ENCODE measurements around the gene TGFBR3.

The TGFBR3 gene

DNA sequence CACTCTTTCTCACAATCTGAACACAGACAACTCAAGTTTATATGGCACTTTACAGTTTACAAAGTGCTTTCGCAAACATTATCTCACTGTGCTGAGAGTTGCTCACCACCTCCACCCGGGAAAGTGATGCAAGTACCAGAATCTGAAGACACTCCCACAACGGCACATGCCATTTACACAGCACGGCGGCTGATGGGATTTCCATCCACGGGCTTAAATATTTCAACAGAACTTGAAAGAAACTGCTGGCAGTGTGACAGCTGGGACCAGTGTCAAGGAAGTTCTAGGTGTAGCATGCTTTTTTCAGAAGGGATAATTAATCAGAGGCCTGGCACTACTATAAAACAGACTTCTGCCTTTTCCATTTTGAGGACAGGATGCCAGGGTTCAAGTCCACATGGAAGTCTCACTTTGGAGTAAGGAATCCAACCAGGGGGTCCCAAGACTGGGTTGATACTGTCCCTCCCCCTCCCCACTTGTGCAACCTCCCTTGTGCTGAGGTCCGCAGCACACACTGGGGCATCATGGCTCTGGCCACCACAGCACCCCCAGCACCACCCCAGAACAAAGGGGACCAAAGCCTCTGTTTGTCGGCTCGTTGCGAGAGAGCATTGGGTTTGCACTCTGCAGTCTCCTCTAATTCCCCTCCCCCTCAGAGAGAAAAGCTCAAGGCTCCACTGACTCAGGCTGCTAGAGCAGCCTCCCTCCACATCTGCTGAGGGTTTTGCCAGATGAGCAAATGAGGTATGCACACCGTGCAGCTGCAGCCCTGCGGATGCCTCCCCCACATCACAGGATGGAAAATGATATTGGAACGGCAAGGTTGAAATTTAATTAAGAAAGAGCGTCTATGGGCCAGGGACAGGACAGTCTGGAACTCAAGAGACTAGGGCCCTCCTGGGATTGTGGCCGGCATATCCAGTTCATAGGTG lies 154.9 kb downstream of the TGFBR3 start:
- no peak for DNase-seq

DNA sequence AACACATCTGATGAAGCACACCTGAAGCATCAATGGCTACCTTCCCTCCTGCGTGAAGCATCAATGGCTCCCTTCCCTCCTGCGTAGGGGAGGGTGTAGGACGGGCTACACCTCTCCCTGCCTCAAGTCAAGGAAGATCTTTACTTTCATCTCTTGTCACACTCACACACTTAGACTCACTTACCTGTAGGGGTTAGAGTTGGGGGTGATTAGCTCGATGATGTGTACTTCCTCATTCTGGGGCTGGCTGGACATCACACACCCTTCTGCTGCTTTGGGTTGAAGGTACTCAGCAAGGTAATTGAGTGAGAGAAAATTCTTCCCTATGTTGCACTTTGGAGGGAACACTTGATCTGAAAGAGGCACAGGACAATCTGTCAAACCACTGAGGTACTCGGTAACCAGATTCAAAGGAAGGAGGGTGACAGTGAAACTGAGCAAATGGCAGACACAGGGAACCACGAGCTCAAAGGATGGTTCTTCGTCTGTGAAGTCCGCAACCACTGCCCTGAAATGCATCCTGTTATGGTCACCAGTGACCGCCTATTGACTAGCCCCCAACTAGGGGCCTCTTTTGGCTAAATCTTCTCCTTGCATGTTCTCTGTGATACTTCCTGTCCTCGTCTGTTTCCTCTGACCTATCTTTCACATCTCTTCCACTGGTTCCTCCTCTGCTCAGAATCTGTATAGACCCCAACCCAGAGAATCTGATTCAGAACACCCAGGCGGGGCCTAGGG lies 156.2 kb downstream of the TGFBR3 start:
- DNase-seq, result no peak

DNA sequence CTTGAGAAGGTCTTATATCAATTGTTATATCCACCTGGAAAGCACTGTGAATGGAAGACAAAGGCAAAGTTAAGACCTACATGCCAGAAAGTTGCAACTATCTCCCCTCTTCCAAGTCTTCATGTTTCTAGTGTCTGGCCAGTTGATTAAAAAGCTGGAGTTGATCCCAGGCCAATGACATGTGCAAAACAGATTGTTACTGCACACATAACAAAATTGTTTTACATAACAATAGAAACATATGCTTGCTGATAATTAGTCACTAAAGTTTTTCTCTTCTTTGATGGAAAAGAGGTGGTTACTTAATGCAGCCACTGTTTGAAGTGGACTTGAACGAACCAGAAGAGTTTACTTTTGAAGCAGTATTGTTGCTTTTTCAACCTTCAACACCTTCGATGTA lies 158.2 kb downstream of the TGFBR3 start:
- no peak for DNase-seq

DNA sequence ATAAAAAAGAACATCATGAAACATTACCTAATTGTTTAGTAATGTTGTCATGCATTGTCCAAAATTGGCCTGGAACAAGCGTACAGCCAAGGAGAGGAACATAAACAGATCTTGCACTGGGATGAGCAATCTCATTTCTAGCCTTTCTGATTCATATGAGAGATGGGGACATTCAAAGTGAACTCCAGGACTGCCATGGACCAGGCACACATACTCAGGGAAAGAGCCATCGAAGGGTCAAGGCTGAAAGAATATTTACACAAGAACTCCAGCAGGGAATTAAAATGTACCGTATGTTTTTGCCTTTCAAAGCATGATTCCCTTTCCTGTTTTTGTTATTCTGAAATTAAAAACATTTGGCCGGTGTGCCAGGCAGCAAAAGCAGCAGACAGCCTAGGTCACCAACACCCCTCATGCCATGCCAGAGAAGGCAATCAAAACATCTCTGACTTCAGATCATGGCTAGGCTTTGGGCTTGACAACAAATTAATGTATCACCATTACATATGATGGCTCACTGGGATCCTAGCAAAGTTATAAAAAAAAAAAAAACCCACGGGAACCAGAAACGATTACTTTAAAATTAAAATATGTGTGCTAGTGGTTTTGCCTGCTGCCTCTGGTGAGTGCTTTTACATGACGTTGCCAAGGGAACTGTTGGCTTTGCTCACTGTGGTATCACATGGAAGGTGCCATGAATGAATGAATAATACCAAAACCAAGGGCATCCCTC lies 159.8 kb downstream of the TGFBR3 start:
- no peak for DNase-seq

DNA sequence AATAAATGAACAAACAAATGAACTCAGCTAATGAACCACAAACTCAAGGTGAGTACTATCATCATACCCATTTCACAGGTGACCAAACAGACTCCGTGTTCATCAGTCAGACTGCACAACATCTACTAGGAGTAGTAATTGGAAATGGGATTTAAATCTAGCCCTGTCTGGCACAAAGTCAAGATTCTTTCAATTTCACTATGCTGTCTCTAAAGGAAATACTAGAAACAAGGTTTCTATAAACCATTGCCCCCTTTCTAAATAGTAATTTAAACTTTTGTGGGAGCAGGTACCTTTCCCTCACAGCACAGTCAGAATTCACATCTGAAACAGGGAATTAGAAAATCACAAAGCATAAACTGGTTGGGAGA lies 160.3 kb downstream of the TGFBR3 start:
- DNase-seq, result no peak

DNA sequence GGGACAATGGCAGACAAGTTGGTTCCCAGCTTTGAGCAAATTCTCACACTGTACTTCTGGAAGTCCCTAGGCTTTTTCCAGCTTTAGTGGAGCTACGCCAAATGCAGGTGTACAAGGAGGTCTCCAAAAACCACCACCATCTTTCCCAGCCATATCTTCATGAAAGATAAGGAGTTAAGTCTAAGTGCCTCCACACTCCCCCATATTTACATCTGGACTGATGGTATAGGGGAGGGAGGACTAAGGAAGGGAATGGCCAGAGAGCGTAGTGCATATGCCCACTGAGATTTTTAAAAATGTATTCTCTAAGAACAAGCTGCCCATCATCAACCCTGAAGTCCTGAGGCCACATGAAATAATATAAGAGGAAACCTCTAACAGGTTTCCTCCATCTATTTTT lies 161.3 kb downstream of the TGFBR3 start:
- DNase-seq, result no peak

DNA sequence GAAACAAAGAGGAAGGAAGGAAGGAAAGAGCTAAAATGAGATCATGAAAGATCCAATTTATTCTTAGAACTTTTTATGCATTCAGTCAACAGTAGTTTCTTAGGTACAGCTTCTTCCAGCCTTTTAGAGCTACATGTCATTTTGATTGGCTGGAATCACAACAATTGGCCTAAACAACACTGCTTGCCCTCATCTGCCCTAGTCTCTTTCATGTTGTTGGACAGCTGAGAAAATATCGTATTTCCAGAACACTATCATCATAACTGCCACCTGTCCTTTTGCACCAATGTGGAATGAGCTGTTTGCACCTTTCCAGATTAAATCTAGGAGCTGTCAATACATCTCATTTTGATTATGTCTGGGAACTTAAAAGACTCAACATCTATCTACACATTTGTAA lies 161.7 kb downstream of the TGFBR3 start:
- no peak for DNase-seq

DNA sequence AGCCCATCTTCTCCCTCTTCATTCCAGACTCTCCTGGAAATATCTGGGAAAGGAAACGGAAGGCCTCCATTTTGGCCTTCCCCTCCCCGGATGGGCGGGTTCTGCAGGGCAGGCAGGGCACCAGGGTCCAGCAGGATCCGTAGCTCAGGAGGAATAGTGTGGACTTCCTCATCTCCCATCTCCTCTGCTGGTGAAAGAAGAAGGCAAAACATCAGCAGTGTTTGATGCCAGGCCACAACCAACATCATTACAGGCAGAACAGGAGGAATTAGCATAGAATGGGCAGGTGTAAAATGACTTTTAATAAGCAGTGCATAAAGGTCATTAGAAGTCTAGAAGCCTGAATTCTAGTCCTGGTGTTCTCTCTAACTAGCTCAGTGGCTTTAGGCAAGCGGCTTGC lies 165.9 kb downstream of the TGFBR3 start:
- no peak for DNase-seq

- DNase-seq, result no peak
Observed at GRCh38 chr1:91718877-91719276, 167.1 kb downstream of the TGFBR3 start.

- DNase-seq, result no peak
Observed at GRCh38 chr1:91718368-91718767, 167.6 kb downstream of the TGFBR3 start.

DNA sequence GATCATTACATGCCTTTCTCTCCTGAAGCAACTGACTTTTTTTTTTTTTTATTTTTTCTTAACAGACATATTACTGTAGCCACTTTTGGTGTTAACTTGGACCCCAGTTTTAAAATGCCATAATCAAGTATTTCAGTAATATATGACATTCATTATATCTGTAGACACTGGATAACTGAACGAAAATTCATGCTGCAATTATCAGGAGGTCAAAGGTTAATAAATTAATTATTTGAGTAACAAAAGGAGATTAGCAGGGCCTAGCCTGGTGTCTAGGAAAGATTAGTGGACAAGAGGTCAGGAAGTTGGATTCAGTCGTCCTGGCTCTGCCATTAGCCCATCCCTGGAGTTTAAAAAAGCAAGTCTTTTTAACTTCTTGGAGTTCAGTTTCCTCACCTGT lies 168.1 kb downstream of the TGFBR3 start:
- DNase-seq, result no peak

- DNase-seq, result peak in 1 of 2 experiments; percentile 8
Observed at GRCh38 chr1:91716339-91716738, 169.6 kb downstream of the TGFBR3 start.

DNA sequence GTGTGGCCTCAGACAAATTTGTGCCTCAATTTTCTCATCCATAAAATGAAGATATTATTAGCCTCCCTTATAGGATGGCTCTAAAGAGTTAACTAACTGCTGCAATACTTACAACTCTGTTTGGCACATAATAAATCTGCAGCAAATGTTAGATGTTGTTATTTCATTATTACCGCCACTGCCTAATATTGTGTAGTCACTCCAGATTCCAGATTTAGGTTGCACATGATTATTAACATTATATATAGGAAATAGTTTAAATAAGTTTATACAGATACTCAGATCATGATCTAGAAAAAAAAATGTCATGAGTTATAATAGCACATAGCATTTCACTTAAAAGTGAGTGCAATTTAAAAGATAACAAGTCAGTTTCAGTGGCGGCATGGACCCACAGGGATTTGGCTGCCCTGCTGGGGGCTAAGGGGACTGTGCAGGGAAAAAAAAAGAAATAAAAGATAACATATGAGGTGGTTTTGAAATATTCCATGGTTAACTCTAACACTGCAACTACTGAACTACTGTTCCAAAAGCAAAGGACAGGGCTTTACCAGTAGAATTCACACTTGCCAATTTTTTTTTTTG lies 170.4 kb downstream of the TGFBR3 start:
- DNase-seq, result no peak

DNA sequence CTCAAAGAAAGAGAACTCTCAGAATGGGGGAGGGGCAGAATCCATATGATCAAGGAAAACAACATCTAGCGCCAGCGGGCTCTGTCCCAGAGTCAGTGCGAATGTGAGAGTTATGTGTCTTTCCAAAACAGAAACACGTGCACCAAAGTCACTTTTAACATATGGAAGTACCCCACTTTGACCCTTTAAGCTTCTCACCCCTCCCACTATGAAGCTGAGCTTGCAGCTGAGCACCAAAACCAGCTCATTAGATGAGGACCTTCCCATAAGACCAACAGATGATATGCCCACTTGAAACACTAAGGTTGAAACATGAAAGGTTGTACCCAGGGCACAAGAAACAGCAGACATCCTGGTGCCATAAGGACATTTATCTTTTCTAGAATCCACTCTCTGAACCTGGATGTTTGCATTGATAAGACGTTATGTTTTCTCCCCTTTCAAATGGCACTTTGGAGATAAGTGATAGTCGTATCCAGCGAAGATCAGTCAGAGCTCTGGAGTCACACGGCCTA lies 171.0 kb downstream of the TGFBR3 start:
- DNase-seq, result no peak

DNA sequence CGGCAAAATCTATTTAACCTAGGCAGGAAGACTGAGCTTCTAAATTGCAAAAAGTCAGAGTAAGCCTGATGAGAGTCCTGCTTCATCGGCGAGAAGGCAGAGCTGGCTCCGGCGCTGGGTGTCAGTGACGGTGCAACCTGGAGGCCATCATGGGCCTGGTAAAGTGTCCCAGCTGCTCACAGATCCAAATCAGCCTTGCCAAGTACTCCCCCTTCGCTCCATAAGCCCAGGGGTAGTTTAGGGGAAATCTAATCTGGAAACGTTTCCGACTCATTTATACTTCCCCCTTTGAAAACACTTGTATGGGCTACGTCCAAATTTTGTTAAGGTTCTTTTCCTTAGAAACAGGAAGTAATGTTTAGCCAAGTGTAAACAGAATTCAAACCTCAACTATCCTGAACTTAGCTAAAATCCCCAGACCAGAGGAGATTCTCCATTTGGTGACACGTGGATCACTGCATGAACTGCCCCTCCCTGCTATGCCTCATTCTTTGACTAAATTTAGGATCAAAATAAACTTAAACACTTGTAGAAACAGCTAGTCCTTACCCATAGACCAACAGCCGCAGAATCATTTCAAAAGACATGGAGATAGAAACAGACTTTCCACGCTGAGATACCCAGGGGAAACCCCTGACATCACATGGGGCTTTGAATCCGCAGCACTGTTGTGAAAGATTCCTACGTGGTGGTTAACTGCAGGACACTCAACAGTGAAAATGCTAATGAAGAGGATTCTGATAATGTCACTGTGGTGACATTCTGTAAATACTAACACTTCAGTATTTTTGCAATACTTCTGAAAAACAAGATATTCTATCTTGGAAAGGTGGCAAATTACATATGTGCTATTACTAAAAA lies 172.7 kb downstream of the TGFBR3 start:
- no peak for DNase-seq

DNA sequence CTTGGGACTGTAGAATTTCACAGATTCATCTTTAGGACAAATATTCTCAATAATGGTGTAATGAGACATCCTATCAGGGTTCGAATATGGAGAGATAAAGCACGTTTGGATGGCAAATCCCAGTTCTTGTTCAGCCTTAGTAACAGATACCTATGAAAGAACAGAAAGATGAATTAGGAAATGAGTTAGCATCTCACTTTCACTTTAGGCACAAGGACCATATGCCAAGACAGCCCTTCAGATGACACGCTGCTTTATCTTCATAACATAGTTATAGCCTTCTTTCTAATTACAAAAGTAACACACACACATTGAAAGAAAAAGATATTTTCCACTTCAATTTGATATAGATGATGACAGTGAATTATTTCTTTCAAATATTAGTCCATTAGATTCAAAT lies 173.6 kb downstream of the TGFBR3 start:
- no peak for DNase-seq

DNA sequence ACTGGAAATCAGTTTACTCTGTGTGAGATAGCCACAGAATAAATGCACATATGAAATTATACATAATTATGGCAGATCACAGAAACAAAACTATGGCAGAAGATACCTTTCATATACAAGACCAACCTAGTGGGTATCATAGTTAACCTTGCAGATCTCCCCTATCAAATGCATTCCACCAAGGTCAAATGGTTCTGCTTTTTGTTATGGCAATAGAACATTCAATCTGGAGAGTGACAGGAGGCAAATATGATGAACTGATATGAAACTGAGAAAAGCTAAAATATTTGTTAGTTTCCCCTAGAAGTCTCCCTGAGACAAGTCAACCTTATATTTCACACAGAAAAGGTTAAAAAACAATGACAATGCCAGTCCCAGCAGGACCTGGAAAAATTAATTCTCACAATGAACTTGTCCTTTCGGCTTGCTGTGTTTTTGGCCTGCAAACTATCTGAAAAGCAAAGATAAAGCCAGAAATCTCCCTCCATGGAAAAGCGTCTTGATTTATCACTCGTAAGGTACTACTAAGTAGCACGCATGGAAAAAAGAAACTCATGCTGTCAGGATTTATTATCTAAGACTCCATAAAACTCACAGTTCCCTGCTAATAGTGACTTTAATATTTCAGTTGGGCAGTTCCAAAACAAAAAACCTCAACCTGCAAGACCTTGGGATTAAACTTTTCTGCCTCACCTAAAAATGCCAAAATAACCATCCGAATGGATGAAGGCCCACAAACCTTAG lies 174.3 kb downstream of the TGFBR3 start:
- no peak for DNase-seq

DNA sequence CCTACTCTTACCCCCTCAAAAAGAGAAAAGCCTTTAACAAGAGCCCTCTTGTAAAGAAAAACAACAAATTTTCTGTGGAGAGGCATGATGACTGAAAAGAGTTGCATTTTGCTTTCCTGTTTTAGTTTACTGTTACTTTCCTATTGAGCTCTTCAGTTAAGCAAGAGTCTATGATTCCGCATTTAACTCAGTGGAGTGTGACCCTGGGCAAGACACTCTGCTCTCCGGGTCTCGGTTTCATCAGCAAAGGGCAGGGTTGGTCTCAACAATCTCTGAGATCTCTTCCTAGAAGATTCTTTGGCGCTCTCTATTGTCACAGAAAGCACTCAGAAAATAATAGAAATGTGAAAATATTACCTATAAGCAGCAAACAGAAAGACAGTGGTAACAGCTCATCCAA lies 175.7 kb downstream of the TGFBR3 start:
- DNase-seq, result no peak

DNA sequence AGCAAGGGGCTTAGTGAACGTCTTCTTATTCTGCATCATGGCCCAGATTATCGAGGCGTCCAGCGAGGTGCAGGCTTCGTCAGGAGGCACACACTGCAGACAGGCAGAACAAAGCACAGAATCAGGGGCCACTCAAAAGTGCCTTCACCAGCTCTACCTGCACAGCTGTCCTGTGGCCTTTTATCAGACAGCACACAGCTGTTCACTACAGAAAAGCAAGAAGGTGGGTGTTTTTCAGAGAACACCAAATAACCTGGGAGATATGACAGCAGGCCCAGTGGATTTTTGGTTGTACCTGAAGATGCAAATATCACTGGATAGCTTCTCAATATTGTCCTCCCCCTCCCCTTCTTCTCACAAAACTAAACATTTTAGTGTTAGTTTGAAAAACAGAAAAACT lies 177.3 kb downstream of the TGFBR3 start:
- no peak for DNase-seq

DNA sequence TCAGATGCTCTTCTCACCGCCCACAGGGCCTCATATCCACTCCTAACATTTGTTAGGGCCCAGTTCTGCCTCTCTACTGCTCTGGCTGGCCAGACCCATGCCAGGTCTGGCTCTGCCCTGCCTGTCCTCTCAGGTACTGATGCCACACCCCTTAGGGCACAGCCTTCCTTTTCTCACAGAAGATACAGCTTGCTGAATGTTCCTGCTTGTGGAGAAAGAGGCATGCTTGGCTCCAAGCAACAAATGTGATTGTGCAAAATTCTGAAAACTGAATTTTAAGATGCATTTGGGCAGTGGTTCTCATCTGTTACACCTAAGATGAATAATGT lies 178.1 kb downstream of the TGFBR3 start:
- no peak for DNase-seq

DNA sequence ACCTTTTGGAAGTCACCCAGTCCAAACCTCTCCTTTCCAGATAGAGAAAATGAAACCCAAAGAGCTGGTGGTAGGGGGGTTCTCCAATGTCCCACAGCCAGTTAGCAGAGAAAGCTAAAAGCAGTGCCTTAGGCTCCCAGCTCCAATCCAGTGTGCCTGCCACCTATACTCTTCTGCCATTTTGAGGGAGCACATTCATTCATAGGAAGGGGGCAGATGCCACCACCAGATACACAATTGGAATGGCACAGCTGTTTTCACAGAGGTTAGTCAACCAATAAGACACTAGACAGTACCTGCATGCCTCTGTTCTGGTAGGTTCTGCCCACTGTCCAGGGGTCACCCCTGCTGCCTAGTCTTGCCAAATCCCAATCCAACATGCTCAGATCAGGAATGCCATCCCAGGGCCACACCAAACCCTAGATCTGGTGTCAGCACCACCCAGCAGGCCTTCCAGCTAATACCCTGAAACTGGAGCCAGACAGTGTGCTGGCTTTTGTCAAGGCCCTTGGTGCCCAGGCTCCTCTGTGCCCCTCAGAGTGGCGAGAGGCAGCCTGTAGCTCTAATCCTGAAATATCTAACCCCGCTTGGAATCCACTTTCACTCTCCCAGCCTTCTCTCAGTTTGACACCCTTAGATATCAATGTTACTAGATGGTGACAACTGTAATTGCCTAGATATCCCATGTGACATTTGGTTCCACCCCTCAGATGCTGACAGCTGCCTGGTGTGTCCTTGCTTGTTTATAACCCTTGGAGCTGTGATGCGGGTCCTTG lies 178.6 kb downstream of the TGFBR3 start:
- DNase-seq, result no peak

Measured in NCI-H2081 (cell line).